CD4-positive, alpha-beta T cell treated with Interleukin-6 at 100 ng/mL for 8 hours (primary cell): ENCODE results near the gene STK38L.

Source experiments
- DNase-seq: peaks from one replicate; pipeline ENCODE4 v3.0.0-alpha.2; 2020; ENCODE audit warnings: mixed read lengths, low spot score

Gene STK38L

GRCh38 chr12:27279826-27280225 is 35.7 kb downstream of the STK38L start:
- no peak for DNase-seq

DNA sequence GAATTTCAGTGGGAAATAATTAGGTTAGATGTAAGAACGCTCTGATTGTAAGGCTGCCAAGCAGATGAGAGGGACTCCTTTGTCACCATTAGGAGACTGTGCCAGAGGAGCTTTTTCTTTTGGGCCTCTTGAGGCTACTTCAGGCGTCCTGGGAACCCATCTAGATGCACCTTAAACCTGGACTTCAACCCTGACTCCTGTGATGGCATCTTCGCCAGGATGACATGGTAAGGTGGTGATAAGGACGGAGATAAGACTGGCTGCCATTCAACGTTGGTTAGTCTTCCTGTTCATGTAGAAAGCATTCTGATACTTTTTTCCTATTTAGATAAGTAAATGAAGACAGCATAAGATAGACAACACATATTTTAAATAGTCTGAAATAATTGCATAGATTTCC is 36.3 kb downstream of the STK38L start:
- no peak for DNase-seq

DNA sequence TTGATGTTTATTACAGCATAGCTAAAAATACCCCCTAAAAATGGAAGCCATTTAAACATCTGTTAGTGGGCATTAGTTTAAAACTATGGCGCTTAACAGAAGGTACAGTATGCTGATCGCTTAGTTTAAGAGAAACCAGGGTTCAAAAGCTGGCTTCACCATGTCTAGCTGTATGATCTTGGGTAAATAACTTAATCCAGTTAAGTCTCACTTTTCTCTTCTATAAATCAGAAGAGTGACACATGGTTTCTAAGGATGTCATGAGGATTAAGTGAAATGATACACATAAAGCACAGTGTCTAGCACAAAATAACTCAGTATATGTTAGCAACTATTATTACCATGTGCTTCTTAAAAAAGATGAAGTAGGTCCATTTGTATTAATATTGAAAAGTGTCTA is 38.7 kb downstream of the STK38L start:
- no peak for DNase-seq

GRCh38 chr12:27284021-27284420 is 39.9 kb downstream of the STK38L start:
- no peak for DNase-seq

GRCh38 chr12:27284751-27285150 is 40.7 kb downstream of the STK38L start:
- DNase-seq: no peak

GRCh38 chr12:27285403-27285802 is 41.3 kb downstream of the STK38L start:
- DNase-seq: no peak

DNA sequence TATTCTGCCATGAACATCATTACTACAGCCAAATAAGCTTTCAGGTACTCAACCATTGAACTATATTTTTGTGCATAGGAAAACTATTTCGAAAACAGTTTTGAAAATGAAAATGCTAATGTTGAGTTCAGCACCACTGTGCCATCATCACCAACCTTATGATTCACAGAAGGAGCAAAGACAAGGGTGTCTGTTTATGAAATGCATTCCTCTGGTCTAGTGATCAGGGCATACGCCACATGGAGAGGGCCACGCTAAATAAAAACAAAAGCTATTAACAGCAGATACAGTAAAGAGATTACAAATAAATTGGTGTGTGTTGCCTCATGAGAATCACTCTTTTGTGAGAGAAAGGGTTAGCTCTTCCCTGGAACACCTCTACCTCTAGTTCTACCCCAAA is 45.3 kb downstream of the STK38L start:
- DNase-seq: no peak

- no peak for DNase-seq
These were observed 46.5 kb downstream of the STK38L start for GRCh38 chr12:27290501-27291168.

GRCh38 chr12:27291862-27292261 is 47.8 kb downstream of the STK38L start:
- no peak for DNase-seq

- DNase-seq: no peak
These were observed 48.6 kb downstream of the STK38L start for GRCh38 chr12:27292718-27293117.

DNA sequence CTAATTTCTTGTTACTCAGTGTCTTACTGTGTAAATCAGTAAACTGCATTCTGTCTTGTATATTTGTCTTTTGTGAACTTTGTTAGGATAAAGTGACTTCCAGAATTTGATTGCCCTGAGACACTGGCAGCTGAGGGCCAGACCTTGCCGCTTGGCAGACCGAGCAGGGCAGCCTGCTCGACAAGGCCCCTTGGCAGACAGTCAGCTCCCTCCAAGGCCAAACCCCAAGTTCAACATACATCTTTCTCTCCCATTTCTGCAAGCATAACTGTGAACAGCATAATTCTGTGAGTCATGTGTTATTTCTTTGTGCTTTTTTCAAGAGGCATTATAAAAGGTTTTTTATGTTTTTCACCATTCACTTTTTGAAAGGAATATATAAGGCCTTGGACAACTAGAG is 49.4 kb downstream of the STK38L start:
- no peak for DNase-seq

GRCh38 chr12:27296674-27297073 is 52.6 kb downstream of the STK38L start:
- no peak for DNase-seq

DNA sequence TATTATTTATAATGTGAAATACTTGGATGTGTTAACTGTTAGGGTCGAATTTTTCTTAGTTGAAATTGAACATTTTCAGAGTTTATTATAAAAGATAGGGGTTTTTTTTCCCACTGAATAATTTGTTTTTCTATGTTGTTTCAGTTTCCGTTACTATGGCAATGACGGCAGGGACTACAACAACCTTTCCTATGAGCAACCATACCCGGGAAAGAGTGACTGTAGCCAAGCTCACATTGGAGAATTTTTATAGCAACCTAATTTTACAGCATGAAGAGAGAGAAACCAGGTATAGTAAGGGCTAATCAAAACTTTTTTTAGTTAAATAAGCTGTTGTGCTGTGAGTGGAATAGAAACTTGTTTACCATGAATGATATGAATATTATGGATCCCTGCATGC is 53.5 kb downstream of the STK38L start:
- DNase-seq: no peak

GRCh38 chr12:27299102-27299501 is 55.0 kb downstream of the STK38L start:
- DNase-seq: no peak

DNA sequence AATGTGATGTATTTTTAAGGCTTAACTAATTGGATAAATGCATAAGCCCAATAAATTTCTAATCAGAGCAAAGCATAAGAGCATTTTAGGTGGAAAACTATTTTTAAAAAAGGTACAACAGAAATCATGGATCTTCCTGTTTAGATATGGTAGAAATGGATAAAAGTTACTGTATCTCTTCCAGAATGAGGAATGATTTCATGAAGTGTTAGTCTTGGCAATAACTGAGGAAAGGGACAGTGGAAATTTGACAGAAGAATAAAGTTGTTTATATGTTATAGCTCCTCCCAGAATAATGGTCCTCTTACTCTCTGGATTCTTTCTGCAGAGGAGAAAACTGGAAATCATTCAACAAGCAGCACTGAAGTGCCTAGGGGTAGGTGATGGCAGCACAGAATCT is 56.1 kb downstream of the STK38L start:
- DNase-seq: no peak

- no peak for DNase-seq
These were observed 59.3 kb downstream of the STK38L start for GRCh38 chr12:27303139-27304111.

- no peak for DNase-seq
These were observed 60.8 kb downstream of the STK38L start for GRCh38 chr12:27304856-27305255.

- peak; percentile 27 for DNase-seq
These were observed 61.8 kb downstream of the STK38L start for GRCh38 chr12:27305673-27306456.

GRCh38 chr12:27309293-27309994 is 65.4 kb downstream of the STK38L start:
- no peak for DNase-seq

- no peak for DNase-seq
These were observed 65.9 kb downstream of the STK38L start for GRCh38 chr12:27309995-27310315.

DNA sequence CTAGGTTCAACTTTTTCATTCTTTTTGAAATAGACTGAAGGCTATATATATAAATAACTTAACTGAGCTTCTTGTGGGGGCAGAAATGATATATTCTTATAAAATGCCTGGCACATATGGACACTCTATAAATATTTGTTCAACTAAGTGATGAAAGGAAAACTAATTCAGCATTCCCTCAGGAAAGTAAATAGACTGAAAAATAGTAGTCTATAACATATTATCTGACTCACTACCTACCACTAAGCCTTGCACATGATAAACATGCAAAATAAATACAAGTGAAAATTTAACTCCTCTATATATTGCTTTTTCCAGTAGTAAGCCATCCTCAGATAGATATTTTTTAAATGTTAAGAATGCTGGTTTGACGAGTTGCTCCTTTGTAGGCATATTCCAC is 72.9 kb downstream of the STK38L start:
- no peak for DNase-seq

DNA sequence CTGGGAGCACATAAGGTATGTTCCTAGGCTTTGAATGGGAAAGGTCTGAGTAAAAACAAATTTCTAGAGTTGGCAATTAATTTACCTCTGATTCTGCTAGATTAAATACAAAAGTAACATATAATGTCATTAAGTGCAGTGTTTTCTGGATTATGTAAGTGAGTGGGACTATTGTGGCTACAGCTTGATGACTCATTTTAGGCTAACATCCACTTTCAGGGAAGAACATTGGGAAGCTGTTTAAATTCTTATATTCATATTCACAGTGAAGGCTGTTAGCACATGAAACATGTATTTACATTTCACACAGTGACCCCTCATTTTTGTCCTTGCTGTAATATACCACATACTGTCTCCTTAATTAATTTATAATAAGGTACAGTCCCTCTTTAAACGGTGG is 75.3 kb downstream of the STK38L start:
- no peak for DNase-seq
